HS-5 (cell line): Measurements from ENCODE around the gene KDM6B.

Experiments used
- DNase-seq: peaks from one replicate; pipeline ENCODE4 v3.0.0-alpha.2; 2012; ENCODE audit warnings: low read depth

KDM6B gene

DNA sequence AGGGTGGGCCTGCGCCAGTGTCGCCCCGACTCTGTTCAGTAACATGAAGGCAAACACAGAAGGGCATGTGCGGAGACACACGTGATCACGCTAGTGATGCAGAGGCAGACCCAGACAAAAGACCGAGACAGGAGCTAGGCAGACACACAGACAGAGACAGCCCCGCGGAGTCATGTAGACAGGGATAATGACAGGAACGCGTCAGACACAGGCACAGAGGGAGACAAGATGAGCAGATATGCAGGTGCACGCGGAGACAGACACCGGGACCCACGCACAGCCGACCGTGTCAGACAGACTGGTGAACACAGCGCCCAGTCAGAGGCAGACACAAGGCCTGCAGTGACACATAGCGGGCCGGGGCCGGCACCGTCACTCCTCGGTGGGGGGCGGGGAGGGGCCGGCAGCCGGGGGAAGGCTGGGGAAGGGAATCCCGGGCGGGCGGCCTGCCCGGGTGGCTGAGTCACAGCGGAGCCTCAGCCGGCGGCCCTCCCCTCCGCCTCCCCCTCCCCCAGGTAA is 7.4 kb downstream of the KDM6B start:
- DNase-seq: no peak

DNA sequence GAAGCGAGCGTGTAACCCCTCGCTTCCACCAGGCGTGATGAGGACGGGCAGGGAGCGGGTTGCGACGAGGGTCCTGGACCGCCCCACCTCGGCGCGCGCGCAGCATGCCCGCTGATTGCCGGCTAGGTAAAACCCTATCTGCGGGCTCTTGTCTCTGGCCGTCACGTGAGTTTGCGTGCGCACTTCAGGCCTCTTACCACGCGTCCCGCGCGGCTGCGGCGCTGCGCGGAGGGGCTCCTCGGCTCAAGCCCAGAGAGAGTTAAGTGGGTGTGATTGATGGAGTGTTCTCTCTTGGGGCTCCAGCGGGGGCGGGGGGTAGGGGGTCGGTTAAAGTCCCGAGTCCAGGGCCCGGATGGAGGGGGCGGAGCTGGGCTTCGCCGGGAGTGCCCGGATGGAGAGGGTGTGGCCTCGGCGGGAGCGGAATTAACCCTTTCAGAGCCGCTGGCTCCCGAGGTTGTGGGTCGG is 7.9 kb downstream of the KDM6B start:
- DNase-seq: peak; percentile 66

DNA sequence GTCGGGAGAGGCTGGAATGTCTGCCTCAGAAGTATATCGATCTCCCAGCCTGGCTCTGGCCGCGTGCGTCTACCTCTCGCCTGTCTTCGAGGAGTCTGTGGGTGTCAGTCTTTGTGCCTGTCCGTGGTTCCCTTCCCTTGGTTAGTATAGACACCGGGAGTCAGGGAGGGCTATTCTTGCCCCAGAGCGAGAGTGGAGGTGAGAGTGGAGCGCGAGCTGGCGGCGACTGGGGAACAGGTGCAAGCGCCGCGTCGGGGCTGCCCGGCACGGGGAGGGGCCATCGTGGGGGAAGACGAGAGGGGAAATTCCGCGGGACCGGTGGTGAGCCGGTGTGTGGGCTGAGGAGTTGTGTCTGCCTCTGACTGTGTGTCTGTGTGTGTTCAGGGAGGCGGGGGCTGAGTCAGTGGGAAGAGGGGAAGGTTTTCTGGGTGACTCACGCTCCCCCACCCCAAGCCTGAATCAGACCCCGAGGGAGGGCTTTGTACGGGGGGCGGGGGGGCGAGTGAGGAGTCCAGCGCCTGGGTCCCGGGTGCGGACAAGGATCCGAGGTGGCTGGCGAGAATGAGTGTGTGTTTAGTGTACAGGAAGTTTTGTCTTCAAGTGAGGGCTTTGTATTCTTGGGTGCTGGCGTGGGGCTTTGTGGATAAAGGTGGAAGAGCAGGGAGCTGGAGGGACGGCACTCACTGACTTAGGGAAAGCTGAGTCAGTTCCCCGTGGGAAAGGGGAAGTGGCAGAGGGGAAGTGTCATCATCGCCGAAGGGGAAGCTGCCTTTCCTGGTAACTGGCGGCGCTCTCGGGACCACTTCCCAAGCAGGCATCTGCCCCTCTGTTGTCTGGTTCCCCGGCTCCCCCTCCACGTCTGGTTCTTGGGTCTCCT is 8.6 kb downstream of the KDM6B start:
- peak; percentile 80 for DNase-seq

DNA sequence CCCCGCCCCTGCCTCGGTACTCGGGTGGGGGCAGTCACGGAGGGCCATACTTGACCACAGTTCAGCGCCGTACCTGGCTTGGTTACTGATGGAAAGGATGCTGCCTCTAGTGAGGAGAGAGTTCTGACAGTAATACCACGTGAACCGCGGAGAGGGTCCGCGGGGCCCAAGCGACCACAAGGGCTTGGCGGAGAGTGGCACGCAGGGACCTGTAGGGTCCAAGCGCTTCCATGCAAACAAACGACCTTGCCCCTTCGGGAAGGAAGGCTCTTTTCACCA is 9.2 kb downstream of the KDM6B start:
- DNase-seq: no peak

DNA sequence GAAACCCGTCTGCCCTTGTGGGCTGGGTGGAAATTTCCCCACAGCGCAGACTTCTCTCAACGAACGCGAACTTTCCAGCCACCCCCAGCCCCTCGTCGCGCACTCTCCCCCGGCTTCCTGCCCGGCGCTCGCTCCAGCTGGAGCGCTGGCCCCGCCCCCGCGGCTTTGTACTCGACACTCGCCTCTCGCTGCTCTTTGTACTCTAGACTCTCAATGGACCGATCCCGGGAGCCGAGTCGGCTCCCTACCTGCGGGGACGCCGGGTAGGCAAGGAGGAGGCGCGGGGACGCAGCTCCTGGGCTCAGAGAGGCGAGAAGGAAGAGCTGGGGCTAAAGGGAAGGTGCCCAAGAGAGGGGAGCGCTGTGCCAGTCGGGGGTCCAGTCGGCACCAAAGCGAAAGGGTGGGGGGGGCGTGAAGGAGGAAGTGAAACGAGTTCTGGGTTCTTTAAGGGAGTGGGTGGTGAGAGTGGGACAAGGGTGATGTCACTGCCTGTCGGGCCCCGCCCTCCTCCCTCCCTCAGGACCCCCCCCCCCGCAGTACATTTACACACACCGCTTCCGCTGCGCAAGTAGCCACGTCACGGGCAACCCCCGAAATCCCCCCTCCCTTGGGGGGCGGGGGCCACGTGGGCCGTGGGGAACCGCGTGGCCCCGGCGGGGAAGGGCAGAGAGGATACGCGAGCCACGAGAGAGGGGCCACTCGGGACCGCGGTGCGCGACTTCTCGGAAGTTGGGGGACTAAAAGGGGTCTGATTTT is 9.7 kb downstream of the KDM6B start:
- DNase-seq: no peak

DNA sequence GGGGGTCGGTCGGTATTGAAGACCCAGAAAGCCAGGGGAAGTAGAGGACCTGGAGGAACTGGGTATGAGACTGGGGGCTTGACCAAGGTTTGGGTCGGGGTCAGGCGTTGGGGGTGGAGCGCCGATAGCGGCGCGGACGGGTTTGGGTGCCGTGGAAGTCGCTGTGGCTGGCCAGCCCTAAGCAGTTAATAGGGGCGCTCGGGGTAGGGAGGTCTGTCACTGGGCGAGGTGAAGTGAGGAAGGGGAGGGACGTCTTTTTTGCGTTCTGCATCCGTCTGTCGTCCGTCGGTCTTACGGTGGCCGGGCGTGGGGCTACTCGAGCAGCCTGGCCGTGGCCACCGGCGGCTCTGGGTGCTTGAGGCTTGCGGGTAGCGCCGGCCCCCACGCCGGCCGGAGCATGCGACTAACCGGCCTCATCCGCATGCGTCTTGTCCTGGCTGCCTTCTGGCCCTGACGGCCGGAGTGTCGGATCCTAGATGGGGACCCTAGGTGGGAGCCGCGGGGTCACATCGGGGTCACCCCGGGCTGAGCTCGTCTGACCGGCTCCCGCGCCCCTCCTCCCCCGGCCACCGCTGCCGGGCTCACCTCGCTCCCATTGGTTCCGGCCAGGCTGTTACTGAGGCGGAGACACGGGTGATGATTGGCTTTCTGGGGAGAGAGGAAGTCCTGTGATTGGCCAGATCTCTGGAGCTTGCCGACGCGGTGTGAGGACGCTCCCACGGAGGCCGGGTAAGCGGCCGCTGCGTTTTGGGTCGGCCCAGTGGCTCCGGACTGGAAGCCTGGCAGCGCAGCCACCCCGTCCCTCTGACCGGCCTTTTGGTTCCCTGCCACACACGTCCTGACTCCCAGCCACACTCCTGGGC is 10.5 kb downstream of the KDM6B start:
- DNase-seq: peak; percentile 78

DNA sequence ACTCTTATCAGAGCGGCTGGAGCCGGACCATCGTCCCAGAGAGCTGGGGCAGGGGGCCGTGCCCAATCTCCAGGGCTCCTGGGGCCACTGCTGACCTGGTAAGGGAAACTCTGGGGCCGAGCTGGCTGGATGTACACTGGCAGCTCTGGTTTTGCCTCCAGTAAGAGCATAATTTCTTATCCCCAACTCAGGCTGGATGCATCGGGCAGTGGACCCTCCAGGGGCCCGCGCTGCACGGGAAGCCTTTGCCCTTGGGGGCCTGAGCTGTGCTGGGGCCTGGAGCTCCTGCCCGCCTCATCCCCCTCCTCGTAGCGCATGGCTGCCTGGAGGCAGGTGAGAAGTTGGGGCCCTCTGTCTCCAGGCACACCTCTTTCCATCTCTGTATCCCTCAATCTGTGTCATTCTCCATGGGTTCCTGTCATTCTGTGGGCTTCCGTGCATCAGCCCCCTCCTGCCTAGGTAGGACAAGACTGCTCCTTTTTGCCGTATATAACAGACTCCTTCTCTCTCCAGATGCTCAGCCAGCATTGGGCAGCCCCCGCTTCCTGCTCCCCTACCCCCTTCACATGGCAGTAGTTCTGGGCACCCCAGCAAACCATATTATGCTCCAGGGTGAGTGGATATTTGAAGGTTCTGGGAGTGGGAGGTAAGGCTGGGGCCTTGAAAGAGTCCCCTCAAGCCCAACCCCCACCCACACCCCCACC is 11.5 kb downstream of the KDM6B start:
- DNase-seq: no peak

DNA sequence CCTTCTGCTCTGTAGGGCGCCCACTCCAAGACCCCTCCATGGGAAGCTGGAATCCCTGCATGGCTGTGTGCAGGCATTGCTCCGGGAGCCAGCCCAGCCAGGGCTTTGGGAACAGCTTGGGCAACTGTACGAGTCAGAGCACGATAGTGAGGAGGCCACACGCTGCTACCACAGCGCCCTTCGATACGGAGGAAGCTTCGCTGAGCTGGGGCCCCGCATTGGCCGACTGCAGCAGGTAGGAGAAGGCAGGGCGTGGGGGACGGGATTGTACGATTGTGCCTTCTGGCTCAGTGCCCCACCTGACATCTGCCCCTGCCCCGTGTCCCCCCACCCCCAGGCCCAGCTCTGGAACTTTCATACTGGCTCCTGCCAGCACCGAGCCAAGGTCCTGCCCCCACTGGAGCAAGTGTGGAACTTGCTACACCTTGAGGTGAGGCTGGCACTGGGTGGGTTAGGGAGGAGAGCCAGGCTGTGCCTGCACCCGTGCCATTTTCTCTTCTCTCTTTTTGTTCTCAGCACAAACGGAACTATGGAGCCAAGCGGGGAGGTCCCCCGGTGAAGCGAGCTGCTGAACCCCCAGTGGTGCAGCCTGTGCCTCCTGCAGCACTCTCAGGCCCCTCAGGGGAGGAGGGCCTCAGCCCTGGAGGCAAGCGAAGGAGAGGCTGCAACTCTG is 12.2 kb downstream of the KDM6B start:
- DNase-seq: no peak

DNA sequence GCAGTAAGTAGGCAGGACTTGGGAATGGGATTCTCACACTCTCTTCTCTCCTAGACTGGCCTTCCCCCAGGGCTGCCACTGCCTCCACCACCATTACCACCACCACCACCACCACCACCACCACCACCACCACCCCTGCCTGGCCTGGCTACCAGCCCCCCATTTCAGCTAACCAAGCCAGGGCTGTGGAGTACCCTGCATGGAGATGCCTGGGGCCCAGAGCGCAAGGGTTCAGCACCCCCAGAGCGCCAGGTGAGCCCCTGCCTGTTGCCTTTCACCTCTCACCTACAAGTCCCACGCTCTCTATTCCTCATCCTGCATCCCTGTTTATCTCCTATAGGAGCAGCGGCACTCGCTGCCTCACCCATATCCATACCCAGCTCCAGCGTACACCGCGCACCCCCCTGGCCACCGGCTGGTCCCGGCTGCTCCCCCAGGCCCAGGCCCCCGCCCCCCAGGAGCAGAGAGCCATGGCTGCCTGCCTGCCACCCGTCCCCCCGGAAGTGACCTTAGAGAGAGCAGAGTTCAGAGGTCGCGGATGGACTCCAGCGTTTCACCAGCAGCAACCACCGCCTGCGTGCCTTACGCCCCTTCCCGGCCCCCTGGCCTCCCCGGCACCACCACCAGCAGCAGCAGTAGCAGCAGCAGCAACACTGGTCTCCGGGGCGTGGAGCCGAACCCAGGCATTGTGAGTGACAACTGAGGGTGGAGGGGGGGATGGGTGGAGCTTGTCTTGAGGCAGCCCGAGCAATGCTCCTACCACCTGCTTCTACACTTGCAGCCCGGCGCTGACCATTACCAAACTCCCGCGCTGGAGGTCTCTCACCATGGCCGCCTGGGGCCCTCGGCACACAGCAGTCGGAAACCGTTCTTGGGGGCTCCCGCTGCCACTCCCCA is 13.0 kb downstream of the KDM6B start:
- no peak for DNase-seq

DNA sequence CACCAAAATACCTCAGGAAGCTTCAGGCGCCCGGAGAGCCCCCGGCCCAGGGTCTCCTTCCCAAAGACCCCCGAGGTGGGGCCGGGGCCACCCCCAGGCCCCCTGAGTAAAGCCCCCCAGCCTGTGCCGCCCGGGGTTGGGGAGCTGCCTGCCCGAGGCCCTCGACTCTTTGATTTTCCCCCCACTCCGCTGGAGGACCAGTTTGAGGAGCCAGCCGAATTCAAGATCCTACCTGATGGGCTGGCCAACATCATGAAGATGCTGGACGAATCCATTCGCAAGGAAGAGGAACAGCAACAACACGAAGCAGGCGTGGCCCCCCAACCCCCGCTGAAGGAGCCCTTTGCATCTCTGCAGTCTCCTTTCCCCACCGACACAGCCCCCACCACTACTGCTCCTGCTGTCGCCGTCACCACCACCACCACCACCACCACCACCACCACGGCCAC is 14.1 kb downstream of the KDM6B start:
- DNase-seq: no peak

DNA sequence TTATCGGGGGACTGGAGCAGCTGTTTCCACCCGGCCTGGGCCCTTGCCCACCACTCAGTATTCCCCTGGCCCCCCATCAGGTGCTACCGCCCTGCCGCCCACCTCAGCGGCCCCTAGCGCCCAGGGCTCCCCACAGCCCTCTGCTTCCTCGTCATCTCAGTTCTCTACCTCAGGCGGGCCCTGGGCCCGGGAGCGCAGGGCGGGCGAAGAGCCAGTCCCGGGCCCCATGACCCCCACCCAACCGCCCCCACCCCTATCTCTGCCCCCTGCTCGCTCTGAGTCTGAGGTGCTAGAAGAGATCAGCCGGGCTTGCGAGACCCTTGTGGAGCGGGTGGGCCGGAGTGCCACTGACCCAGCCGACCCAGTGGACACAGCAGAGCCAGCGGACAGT is 14.7 kb downstream of the KDM6B start:
- DNase-seq: no peak

DNA sequence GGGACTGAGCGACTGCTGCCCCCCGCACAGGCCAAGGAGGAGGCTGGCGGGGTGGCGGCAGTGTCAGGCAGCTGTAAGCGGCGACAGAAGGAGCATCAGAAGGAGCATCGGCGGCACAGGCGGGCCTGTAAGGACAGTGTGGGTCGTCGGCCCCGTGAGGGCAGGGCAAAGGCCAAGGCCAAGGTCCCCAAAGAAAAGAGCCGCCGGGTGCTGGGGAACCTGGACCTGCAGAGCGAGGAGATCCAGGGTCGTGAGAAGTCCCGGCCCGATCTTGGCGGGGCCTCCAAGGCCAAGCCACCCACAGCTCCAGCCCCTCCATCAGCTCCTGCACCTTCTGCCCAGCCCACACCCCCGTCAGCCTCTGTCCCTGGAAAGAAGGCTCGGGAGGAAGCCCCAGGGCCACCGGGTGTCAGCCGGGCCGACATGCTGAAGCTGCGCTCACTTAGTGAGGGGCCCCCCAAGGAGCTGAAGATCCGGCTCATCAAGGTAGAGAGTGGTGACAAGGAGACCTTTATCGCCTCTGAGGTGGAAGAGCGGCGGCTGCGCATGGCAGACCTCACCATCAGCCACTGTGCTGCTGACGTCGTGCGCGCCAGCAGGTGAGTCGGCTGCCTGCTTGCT is 15.2 kb downstream of the KDM6B start:
- no peak for DNase-seq

DNA sequence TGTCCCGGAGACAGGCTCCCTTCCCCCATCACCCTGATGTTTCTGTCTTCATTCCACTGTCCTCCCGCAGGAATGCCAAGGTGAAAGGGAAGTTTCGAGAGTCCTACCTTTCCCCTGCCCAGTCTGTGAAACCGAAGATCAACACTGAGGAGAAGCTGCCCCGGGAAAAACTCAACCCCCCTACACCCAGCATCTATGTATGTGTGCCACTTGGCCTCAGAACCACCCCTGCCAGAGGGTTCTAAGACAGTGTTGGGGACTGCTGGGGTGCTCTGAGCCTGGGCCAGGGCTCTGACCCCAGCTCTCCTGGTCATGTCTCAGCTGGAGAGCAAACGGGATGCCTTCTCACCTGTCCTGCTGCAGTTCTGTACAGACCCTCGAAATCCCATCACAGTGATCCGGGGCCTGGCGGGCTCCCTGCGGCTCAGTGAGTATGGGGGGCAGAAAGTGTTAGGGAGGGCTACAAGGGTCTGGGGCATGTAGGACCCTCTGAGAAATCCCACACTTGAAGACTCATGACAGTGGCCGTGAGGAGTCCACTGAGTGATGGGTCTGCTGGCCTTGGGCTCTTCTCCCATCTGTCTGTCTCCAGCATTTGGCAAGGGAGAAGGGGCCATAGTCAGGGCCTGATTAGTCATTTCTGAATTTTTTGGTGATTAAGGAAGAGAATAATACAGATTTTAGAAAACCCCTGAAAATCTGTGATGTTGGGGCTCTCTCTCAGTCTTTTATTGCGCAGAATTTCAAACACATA is 15.9 kb downstream of the KDM6B start:
- DNase-seq: no peak

DNA sequence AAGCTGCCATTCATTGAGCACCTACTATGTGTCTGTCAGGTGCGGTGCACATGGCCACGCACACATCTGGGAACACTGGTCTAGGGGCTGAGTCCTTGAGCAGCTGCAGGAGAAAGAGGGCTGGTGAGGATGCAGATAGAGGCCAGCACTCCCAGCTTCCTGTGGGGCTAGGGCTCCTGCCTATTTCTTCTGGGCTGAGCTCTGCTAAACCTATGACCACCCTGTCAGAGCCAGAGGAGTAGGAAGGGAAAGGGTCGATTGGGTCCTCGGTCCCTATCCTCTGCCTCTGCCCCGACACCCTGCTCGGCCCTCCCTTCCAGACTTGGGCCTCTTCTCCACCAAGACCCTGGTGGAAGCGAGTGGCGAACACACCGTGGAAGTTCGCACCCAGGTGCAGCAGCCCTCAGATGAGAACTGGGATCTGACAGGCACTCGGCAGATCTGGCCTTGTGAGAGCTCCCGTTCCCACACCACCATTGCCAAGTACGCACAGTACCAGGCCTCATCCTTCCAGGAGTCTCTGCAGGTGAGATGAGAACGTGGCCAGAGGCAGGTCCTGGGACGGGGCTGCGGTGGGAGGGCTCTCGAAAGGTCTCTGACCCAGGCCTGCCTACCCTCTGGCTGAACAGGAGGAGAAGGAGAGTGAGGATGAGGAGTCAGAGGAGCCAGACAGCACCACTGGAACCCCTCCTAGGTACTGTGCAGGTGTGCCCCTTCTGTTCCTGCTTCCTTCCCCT is 16.9 kb downstream of the KDM6B start:
- no peak for DNase-seq

DNA sequence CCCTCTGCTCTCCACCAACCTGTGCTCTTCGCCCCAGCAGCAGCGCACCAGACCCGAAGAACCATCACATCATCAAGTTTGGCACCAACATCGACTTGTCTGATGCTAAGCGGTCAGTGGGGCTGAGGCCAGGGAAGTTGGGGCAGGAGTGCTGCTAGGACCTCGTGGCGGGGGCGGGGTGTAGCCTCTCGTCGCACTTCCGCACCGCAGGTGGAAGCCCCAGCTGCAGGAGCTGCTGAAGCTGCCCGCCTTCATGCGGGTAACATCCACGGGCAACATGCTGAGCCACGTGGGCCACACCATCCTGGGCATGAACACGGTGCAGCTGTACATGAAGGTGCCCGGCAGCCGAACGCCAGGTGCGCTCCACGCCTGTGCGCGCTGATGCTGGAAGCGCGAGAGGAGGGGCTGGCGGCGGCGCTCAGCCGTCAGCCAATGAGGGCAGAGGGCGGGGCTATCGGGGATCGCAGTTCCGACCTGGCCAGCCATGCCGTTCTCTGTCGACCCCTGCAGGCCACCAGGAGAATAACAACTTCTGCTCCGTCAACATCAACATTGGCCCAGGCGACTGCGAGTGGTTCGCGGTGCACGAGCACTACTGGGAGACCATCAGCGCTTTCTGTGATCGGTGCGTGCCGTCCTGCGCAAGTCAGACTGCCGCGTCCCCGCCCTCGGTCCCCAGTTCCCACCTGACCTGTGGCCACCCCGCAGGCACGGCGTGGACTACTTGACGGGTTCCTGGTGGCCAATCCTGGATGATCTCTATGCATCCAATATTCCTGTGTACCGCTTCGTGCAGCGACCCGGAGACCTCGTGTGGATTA is 17.6 kb downstream of the KDM6B start:
- DNase-seq: no peak

DNA sequence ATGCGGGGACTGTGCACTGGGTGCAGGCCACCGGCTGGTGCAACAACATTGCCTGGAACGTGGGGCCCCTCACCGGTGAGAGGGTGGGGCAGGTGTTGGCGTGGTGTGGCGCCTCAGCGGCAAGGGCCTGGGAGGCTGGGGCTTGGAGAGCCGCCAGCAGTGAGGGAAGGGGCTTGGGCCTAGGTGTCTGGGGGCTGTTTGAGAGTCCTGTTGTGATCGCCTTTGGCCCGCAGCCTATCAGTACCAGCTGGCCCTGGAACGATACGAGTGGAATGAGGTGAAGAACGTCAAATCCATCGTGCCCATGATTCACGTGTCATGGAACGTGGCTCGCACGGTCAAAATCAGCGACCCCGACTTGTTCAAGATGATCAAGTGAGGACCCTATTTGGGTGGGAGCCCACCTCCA is 18.2 kb downstream of the KDM6B start:
- no peak for DNase-seq
